ENCODE results near the gene CCL25.

CCL25 gene

DNA sequence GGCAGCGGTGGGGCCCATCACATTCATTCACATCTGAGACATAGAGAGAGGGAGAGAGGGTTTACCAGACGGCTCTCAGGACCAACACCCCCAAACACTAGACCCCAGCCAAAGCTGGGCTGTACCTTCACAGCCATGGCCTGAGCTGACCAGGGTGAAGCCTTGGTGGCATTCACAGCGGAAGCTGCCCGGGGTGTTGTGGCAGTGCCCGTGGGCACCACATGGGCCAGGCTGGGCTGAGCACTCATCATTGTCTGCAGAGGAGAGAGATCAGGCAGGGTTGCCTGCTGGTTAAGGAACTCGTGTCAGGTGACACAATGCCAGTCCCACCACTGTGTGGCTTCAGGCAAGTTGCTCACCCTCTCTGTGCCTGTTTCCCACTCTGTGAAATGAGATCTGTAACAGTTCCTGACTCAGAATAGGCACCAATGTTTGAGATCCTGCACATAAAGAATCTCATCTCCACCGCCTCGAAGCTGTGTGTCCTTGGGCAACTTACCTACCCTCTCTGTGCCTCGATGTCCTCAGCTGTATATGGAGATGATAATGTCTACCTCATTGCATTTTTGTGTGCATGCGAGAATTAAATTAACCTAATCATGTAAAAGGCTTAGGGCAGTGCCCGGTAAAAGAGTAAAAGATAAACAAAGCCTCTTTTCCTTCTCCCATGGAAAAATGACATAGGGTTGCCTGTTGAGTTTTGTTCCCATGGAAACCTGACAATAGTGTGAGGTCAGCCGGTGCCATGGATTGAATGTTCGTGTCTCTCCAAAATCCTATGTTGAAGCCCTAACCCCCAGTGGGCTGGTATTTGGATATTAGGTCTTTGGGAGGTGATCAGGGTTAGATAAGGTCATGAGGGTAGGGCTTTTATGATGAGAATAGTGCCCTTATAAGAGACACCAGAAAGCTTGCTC lies 22.9 kb downstream of the CCL25 start:
- DNase-seq (ENCODE audit: insufficient read length) (no peak), FAIRE-seq (no peak)
- TF ChIP-seq TAF1 (IDR thresholded peaks at IDR 0.05; ENCODE audit: borderline replicate concordance, low read depth, low read length) (no peak), POLR2A (IDR thresholded peaks at IDR 0.05; ENCODE audit: low read depth, low read length) (no peak), POLR2AphosphoS5 (IDR thresholded peaks at IDR 0.05; ENCODE audit: low read depth, low read length) (no peak)

DNA sequence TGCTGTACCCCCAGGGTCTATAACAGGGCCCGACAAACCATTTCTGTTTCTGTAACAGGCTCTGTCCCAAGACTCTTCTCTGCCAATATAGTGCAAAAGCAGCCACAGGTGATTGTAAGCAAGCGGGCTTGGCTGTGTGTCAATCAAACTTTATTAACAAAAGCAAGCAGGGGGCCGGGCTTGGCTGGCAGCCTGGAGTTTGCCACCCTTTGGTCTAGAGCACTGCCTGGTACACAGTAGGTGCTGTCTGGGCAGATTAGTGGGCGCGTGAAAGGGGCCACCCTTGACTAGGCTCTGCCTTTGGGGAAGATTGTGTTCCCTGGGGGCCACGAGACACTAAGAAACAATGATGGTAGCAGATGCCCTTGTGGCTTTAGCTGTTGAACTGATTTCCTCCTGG lies 27.4 kb downstream of the CCL25 start:
- FAIRE-seq (no peak), DNase-seq (ENCODE audit: insufficient read length) (no peak)
- TF ChIP-seq TAF1 (IDR thresholded peaks at IDR 0.05; ENCODE audit: borderline replicate concordance, low read depth, low read length), result no peak
- no peak for TF ChIP-seq POLR2A (IDR thresholded peaks at IDR 0.05; ENCODE audit: low read depth, low read length)
- no peak for TF ChIP-seq POLR2AphosphoS5 (IDR thresholded peaks at IDR 0.05; ENCODE audit: low read depth, low read length)

DNA sequence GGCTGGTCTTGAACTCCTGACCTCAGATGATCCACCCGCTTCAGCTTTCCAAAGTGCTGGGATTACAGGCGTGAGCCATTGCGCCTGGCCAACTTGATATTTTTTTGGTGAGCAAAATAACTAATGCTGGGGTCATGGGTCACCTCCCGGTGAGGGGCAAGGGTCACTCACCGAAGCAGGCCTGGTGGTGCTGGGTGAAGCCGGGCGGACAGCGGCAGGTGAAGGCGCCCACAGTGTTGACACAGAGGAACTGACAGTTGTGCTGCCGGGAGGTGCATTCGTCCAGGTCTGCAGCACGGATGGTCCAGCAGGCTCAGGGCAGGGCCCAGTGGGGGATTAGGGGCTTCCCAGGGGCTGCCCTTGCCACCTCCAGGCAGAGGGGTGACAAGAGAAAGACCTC lies 28.3 kb downstream of the CCL25 start:
- DNase-seq (ENCODE audit: insufficient read length) (no peak), FAIRE-seq (no peak)
- TF ChIP-seq TAF1 (IDR thresholded peaks at IDR 0.05; ENCODE audit: borderline replicate concordance, low read depth, low read length) (no peak), POLR2AphosphoS5 (IDR thresholded peaks at IDR 0.05; ENCODE audit: low read depth, low read length) (no peak), POLR2A (IDR thresholded peaks at IDR 0.05; ENCODE audit: low read depth, low read length) (no peak)

DNA sequence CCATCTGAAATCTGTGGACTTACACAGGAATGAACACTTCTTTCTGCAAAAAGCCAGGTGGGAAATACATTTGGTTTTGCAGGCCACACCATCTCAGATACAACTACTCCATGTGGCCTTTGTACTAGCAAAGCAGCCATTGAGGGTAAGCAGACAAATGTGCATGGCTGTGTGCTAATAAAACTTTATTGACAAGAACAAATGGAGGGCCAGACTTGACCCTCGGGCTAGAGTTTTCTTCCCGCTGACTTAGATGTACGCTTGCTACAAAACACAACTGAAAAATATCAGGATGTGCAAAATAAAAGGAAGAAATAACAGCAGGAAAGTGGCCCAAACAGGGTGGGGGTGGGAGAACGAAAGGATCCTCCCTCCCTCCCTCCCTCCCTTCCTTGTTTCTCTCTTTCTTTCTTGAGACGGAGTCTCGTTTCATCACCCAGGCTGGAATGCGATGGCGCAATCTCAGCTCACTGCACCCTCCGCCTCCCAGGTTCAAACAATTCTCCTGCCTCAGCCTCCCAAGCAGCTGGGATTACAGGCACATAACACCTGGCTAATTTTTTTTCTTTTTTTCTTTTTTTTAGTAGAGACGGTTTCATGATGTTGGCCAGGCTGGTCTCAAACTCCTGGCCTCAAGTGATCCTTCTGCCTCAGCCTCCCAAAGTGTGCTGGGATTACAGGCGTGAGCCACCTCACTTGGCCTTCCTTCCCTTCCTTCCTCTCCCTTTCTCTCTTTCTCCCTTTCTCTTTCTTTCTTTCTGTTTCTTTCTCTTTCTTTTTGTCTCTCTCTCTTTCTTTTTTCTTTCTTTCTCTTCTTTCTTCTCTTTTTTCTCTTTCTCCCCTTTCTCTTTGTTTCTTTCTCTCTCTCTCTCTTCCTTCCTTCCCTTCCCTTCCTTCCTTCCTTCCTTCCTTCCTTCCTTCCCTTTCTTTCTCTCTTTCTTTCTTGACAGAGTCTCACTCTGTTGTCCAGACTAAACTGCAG lies 29.3 kb downstream of the CCL25 start:
- TF ChIP-seq POLR2AphosphoS5 (IDR thresholded peaks at IDR 0.05; ENCODE audit: low read depth, low read length) (no peak), TAF1 (IDR thresholded peaks at IDR 0.05; ENCODE audit: borderline replicate concordance, low read depth, low read length) (no peak), POLR2A (IDR thresholded peaks at IDR 0.05; ENCODE audit: low read depth, low read length) (no peak)
- DNase-seq (ENCODE audit: insufficient read length) (no peak), FAIRE-seq (no peak)

DNA sequence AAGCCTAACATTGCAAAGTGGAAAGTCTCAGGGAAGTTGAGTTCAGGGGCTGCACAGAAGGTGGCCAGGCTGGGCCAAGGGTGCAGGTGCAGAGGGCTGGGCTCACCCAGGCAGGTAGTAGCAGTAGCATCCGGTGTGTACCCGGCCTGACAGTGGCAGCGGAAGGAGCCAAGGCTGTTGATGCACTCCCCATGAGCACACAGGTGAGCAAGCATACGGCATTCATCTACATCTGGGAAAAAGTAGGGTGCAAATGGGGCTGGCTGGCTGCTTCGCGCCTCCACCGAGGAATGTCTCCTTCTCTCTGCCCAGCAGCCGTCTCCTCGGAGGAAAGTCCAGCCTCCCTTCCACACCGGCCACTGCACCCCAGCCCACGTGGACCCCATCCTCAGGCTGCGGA lies 30.6 kb downstream of the CCL25 start:
- no peak for TF ChIP-seq POLR2AphosphoS5 (IDR thresholded peaks at IDR 0.05; ENCODE audit: low read depth, low read length)
- no peak for TF ChIP-seq TAF1 (IDR thresholded peaks at IDR 0.05; ENCODE audit: borderline replicate concordance, low read depth, low read length)
- TF ChIP-seq POLR2A (IDR thresholded peaks at IDR 0.05; ENCODE audit: low read depth, low read length), result no peak
- DNase-seq (ENCODE audit: insufficient read length) (no peak), FAIRE-seq (no peak)

DNA sequence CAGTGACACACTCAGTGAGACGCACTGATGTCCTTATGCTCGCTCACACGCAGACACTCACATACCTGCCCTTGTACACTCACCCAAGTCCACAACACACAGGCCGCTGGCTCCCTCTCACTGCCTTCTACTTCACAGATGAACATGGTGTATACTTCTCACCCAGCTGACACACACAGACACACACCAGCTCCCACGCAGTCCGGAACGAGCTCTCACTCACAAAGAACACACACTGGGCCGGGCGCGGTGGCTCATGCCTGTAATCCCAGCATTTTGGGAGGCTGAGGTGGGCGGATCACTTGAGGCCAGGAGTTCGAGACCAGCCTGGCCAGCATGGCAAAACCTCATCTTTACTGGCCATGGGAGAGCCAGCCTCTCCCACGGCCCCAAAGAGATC lies 31.6 kb downstream of the CCL25 start:
- TF ChIP-seq TAF1 (IDR thresholded peaks at IDR 0.05; ENCODE audit: borderline replicate concordance, low read depth, low read length), result no peak
- TF ChIP-seq POLR2AphosphoS5 (IDR thresholded peaks at IDR 0.05; ENCODE audit: low read depth, low read length), result no peak
- TF ChIP-seq POLR2A (IDR thresholded peaks at IDR 0.05; ENCODE audit: low read depth, low read length), result no peak
- FAIRE-seq, result no peak
- no peak for DNase-seq (ENCODE audit: insufficient read length)

DNA sequence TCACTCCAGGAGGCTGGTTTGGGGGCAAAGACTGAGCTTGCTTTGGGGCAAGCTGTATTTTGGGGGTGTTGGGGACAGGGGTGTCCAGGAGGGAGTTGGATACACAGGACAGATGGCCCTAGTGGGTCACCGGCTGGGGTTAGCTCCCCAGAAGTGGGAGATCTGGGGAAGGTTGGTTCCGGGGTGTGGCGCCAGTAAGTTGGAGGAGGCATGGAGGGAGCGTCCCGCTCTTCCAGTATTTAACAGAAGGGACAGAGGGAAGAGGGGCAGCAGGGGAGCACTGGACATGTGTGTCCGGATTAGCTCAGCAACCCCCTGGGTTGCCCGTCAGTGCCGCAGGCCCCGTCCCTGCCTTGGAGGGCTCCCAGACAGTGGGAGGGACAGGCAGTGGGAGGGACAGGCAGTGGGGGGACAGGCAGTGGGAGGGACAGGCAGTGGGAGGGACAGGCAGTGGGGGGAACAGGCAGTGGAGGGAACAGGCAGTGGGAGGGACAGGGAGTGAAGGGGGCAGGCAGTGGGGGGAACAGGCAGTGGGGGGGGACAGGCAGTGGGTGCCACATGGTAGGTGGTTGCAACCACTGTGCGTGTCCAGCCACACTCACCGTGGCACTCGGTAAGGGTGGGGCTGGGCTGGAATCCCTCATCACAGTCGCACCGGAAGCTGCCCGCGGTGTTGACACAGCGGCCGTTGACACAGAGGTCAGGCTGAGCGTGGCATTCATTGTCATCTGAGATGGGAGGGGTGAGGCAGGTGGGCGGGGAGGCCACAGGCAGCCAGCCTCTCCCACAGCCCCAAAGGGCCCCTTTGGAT lies 33.2 kb downstream of the CCL25 start:
- TF ChIP-seq POLR2AphosphoS5 (IDR thresholded peaks at IDR 0.05; ENCODE audit: low read depth, low read length), result no peak
- DNase-seq (ENCODE audit: insufficient read length), result no peak
- no peak for FAIRE-seq

DNA sequence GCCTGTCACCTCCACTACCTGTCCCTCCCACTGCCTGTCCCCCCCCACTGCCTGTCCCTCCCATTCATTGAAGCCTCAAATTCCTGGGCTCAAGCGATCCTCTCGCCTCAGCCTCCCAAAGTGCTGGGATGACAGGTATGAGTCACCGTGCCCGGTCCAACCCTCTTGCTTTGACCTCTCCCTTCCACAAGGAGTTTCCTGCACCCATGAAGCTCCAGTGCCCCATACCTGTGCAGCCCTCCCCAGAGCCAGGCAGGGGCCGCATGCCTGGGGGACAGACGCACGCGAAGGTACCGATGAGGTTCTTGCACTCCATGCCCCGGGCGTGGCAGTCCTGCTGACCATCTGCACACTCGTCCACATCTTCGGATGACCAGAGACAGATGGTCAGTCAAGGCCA lies 34.3 kb downstream of the CCL25 start:
- TF ChIP-seq TAF1 (IDR thresholded peaks at IDR 0.05; ENCODE audit: borderline replicate concordance, low read depth, low read length) (no peak), POLR2A (IDR thresholded peaks at IDR 0.05; ENCODE audit: low read depth, low read length) (no peak), POLR2AphosphoS5 (IDR thresholded peaks at IDR 0.05; ENCODE audit: low read depth, low read length) (no peak)

DNA sequence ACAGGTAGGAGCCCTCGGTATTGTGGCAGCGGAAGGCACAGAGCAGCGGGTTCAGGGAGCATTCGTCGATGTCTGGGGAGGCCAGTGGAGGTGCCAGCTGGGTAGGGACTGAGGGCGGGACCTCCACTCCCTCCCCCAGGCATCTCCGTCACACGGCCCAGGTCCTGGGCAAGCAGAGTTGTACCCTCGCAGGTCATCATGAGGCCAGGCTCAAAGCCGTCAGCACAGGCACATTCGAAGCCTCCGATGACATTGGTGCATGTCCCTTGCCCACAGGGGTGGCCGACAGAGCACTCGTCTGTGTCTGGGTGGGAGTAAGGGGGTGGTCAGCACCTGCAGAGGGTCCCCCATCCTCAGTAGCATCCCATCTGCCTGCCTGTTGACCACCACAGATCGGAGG lies 35.3 kb downstream of the CCL25 start:
- no peak for DNase-seq (ENCODE audit: insufficient read length)
- FAIRE-seq, result no peak
- TF ChIP-seq TAF1 (IDR thresholded peaks at IDR 0.05; ENCODE audit: borderline replicate concordance, low read depth, low read length), result no peak
- TF ChIP-seq POLR2AphosphoS5 (IDR thresholded peaks at IDR 0.05; ENCODE audit: low read depth, low read length), result no peak
- TF ChIP-seq POLR2A (IDR thresholded peaks at IDR 0.05; ENCODE audit: low read depth, low read length), result no peak

More for the DNA sequence above, 34.3 kb downstream of the CCL25 start:
- DNase-seq (ENCODE audit: insufficient read length), result no peak
- no peak for FAIRE-seq

DNA sequence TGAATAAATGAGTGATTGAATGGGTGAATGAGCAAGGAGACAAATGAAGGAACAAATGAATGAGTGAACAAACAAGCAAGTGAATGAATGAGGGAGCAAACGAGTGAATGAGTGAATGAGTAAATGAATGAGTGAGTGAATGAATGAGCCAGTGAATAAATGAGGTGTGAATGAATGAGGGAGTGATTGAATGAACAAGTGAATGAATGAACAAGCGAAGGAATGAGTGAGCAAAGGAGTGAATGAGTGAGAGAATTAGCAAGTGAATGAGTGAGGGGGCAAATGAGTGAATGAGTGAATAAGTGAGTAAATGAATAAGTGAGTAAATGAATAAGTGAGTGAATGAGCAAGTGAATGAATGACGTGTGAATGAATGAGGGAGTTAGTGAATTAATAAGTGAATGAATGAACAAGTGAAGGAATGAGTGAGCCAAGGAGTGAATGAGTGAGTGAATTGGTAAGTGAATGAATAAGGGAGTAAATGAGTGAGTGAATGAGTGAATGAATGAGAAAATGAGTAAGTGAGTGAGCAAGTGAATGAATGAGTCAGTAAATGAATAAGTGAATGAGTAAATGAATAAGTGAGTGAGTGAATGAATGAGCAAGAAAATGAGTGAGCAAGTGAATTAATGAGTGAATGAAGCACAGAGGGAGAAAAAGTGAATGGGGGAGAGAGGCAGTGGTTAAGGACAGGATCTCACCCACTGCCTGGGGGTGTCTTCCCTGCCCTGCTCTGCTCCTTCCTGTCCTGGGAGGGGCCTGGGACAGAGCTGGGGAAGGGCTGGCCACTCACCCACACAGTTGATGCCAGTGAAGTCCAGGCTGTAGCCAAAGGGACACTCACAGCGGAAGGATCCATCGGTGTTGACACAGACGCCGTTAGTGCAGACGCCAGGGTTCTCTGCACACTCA lies 36.4 kb downstream of the CCL25 start:
- DNase-seq (ENCODE audit: insufficient read length) (no peak), FAIRE-seq (peak; percentile 9)
- TF ChIP-seq POLR2A (IDR thresholded peaks at IDR 0.05; ENCODE audit: low read depth, low read length) (no peak), TAF1 (IDR thresholded peaks at IDR 0.05; ENCODE audit: borderline replicate concordance, low read depth, low read length) (no peak), POLR2AphosphoS5 (IDR thresholded peaks at IDR 0.05; ENCODE audit: low read depth, low read length) (no peak)
